ENCODE measurements around the gene HIVEP2. TPM values are rescaled to one million over a fixed set of nuclear protein-coding genes. Genes with fewer than 3 reads are reported as not detected.

HIVEP2 gene
- total and polyA plus RNA-seq, 2 of the 4 experiments (the other 2 are of a cell fraction): 4.3 to 11.3 TPM

DNA sequence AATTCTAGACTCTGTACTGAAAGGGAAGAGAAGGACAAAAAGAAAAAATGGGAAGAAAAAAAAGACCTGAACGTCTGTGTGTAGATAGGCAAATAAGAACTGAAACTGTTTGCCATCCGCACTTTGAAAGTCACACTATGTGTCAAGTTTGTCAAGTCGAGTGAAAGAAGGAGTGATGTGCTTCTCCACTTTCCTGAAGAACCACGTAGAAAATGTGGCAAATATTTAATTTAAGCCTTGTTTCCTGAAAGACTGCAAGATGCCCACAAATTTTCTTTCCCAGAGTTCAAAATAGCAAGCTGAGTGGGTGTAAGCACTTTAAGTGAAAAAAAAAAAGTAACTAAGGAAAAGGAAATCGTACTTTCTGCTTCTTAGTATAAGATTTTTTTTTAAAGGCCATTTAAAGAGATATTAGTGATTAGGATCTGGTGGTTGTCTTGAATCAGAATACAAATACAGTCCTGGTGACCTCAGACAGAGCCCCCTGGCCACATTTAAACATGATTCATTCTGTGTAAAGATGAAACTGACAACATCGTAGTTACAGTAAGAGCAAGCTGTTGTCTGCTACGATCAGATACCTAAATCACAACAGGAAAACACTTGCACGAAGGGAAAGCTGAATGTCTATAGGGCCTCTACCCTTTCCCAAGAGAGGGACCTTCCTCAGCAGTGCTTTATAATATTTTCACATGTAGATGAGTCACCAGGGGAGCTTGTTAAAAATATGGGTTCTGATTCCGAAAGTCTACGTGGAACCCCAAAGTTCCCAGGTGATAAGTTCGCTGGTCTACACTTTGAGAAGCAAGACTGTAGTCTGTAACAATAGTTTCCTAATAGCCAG, 102.3 kb downstream of the HIVEP2 start:
- no peaks in the 10 kb centered on the region for H3K36me3 ChIP-seq (ENCODE audit: control insufficient read depth, insufficient read depth, low read length)
- H4K91ac ChIP-seq (ENCODE audit: insufficient read depth, low read depth, low read length): peak overlapping the region; percentile 17
- H3K9me1 ChIP-seq (ENCODE audit: insufficient read depth, low read length): peaks cover 8% of the 10 kb centered on the region
- H2AFZ ChIP-seq (replicated peaks; ENCODE audit: low read length, poor library complexity): no peak overlapping the region
- no peak overlapping the region for H2AK9ac ChIP-seq (replicated peaks; ENCODE audit: low read depth, low read length, poor library complexity)
- H3K18ac ChIP-seq (ENCODE audit: low read depth, low read length): peak overlapping the region; percentile 93
- H2BK15ac ChIP-seq (ENCODE audit: low read depth, low read length): peak overlapping the region; percentile 77; the same call in 2 of the 3 replicates
- peak overlapping the region; percentile 36; the same call in 1 of the 2 replicates for H3K9ac ChIP-seq (ENCODE audit: low read depth, low read length)
- peak overlapping the region; percentile 11; the same call in 1 of the 2 replicates for H3K4me3 ChIP-seq (ENCODE audit: insufficient read depth, low read depth, low read length)
- H3K4me2 ChIP-seq (ENCODE audit: low read depth, low read length): peak overlapping the region; percentile 85
- intact Hi-C loops (cut with micrococcal nuclease) (no loop called here), in situ Hi-C loops (cut with MboI; ENCODE audit: low sequenced_read_pairs) (no loop called here), dilution Hi-C loops (cut with HindIII; ENCODE audit: low sequenced_read_pairs, unreplicated experiment) (no loop called here)
- ATAC-seq (ENCODE audit: low read depth) (no peak), DNase-seq (peak; percentile 57)
- peak overlapping the region; percentile 83; the same call in 1 of the 2 replicates for H2AK5ac ChIP-seq (ENCODE audit: low read depth, low read length)
- ChIA-PET CTCF (interaction anchor here (0.7 to 1.5 kb wide), 2 partner anchors 585 to 713 kb away, joined by 3 to 4 read pairs; no protein-coding TSS in a partner anchor), POLR2A (ENCODE audit: unreplicated experiment) (interaction anchor here (0.7 kb wide), 1 partner anchor 22 kb away, joined by 3 read pairs; no protein-coding TSS in a partner anchor)
- 57% methylated on average over 3 of the region's 11 CpGs; no CpG with 5 or more reads in 1 of the 2 experiments for WGBS, 2 experiments (ENCODE audit: extremely low coverage in 2 of 2, insufficient read length in 1 of 2)
- peaks cover 4% of the 10 kb centered on the region; the same call in 1 of the 2 replicates for H4K20me1 ChIP-seq (ENCODE audit: insufficient read depth, low read length)
- no TSS peak for BruUV-seq (replicated peaks)
- H2BK20ac ChIP-seq (ENCODE audit: low read depth, low read length): peak overlapping the region; percentile 65; the same call in 1 of the 2 replicates
- H3K56ac ChIP-seq (ENCODE audit: extremely low read depth, insufficient read depth, low read length): 0 out of 2 replicates have a peak overlapping the region, but pooled peaks have one; percentile 60
- no peak overlapping the region for H3K27ac ChIP-seq (ENCODE audit: insufficient read depth, low read length)
- H4K8ac ChIP-seq (ENCODE audit: low read depth in 2 of 2, low read length in 2 of 2): peak overlapping the region; percentile 13 to 81; a peak in 2 of 4 replicates
- H3K27me3 ChIP-seq (ENCODE audit: control insufficient read depth, insufficient read depth, low read length): no peaks in the 10 kb centered on the region
- H3K79me1 ChIP-seq (ENCODE audit: low read depth in 1 of 2, low read length in 2 of 2): peaks cover 26 to 58% of the 10 kb centered on the region in 2 experiments; a peak in 3 of 4 replicates
- H2BK5ac ChIP-seq (ENCODE audit: low read depth, low read length, poor library complexity, severe bottlenecking): peak overlapping the region; percentile 87
- H3K4me1 ChIP-seq (ENCODE audit: control insufficient read depth, insufficient read depth, low read length): peaks cover 22% of the 10 kb centered on the region
- H3K4ac ChIP-seq (ENCODE audit: low read depth, low read length): peak overlapping the region; percentile 71; the same call in 1 of the 2 replicates
- TF ChIP-seq, protein P1, sequence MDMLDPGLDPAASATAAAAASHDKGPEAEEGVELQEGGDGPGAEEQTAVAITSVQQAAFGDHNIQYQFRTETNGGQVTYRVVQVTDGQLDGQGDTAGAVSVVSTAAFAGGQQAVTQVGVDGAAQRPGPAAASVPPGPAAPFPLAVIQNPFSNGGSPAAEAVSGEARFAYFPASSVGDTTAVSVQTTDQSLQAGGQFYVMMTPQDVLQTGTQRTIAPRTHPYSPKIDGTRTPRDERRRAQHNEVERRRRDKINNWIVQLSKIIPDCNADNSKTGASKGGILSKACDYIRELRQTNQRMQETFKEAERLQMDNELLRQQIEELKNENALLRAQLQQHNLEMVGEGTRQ (IDR thresholded peaks at IDR 0.05; ENCODE audit: low read depth, low read length): no peak
- no peak for TF ChIP-seq NFE2L2 (IDR thresholded peaks at IDR 0.05; ENCODE audit: low read depth, low read length)
- TF ChIP-seq BHLHE40 (IDR thresholded peaks at IDR 0.05; ENCODE audit: low read depth, low read length): no peak
- TF ChIP-seq CEBPB (IDR thresholded peaks at IDR 0.05; ENCODE audit: low read depth, low read length): no peak
- TF ChIP-seq MXI1 (IDR thresholded peaks at IDR 0.05; ENCODE audit: borderline replicate concordance, low read depth, low read length): no peak
- no peak for TF ChIP-seq CHD1 (IDR thresholded peaks at IDR 0.05; ENCODE audit: low read depth, low read length)
- TF ChIP-seq RFX5 (IDR thresholded peaks at IDR 0.05; ENCODE audit: low read depth, low read length): no peak
- TF ChIP-seq, protein P2, sequence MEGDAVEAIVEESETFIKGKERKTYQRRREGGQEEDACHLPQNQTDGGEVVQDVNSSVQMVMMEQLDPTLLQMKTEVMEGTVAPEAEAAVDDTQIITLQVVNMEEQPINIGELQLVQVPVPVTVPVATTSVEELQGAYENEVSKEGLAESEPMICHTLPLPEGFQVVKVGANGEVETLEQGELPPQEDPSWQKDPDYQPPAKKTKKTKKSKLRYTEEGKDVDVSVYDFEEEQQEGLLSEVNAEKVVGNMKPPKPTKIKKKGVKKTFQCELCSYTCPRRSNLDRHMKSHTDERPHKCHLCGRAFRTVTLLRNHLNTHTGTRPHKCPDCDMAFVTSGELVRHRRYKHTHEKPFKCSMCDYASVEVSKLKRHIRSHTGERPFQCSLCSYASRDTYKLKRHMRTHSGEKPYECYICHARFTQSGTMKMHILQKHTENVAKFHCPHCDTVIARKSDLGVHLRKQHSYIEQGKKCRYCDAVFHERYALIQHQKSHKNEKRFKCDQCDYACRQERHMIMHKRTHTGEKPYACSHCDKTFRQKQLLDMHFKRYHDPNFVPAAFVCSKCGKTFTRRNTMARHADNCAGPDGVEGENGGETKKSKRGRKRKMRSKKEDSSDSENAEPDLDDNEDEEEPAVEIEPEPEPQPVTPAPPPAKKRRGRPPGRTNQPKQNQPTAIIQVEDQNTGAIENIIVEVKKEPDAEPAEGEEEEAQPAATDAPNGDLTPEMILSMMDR (conservative IDR thresholded peaks at IDR 0.05; ENCODE audit: low read depth, low read length): no peak
- TF ChIP-seq MAFK (IDR thresholded peaks at IDR 0.05; ENCODE audit: low read depth, low read length): no peak
- H3K14ac ChIP-seq (replicated peaks; ENCODE audit: low read depth, low read length): peak overlapping the region; percentile 89
- peak overlapping the region; percentile 86; the same call in 1 of the 2 replicates for H4K5ac ChIP-seq (ENCODE audit: low read depth, low read length)
- peak overlapping the region; percentile 78 for H2BK120ac ChIP-seq (ENCODE audit: low read depth, low read length)
- H3K23ac ChIP-seq (ENCODE audit: low read depth, low read length): peak overlapping the region; percentile 95
- H3K9me3 ChIP-seq (ENCODE audit: control insufficient read depth, insufficient read depth, low read length): no peaks in the 10 kb centered on the region
